GM19239 (cell line): ENCODE results near the gene UCN3.

Source experiments
- DNase-seq: peaks from one replicate; pipeline ENCODE4 v3.0.0; 2011; ENCODE audit warnings: low spot score; ENCODE audit not compliant: insufficient read length
- FAIRE-seq: peaks from 2 replicates; lab custom pipeline; 2011; peaks lifted over from hg19 to GRCh38; lab: Jason Lieb, UNC

UCN3 gene

GRCh38 chr10:5364890-5365338 is at the start of gene UCN3:
TSS of gene UCN3 (plus strand) at chr10:5364966. CDS start at chr10:5373721, 8,755 bp downstream.
- DNase-seq (no peak), FAIRE-seq (no peak)

GRCh38 chr10:5317547-5318107 is 47.1 kb upstream of the UCN3 start:
- no peak for DNase-seq
- no peak for FAIRE-seq

- DNase-seq (no peak), FAIRE-seq (no peak)
Measured at GRCh38 chr10:5318148-5318547, 46.6 kb upstream of the UCN3 start.

GRCh38 chr10:5319863-5320262 is 44.9 kb upstream of the UCN3 start:
- DNase-seq (no peak), FAIRE-seq (no peak)

GRCh38 chr10:5321273-5321672 is 43.5 kb upstream of the UCN3 start:
- no peak for DNase-seq
- FAIRE-seq = no peak

GRCh38 chr10:5323446-5323845 is 41.3 kb upstream of the UCN3 start:
- no peak for FAIRE-seq
- DNase-seq = no peak

GRCh38 chr10:5325076-5325475 is 39.7 kb upstream of the UCN3 start:
- FAIRE-seq (no peak), DNase-seq (no peak)

GRCh38 chr10:5334196-5334880 is 30.4 kb upstream of the UCN3 start:
- DNase-seq = no peak

GRCh38 chr10:5338010-5338409 is 26.8 kb upstream of the UCN3 start:
- no peak for FAIRE-seq

More at GRCh38 chr10:5334196-5334880, 30.4 kb upstream of the UCN3 start:
- no peak for FAIRE-seq

GRCh38 chr10:5343092-5343491 is 21.7 kb upstream of the UCN3 start:
- no peak for FAIRE-seq
- no peak for DNase-seq

More at GRCh38 chr10:5338010-5338409, 26.8 kb upstream of the UCN3 start:
- DNase-seq = no peak

- no peak for DNase-seq
- FAIRE-seq = no peak
Measured at GRCh38 chr10:5343561-5343960, 21.2 kb upstream of the UCN3 start.

GRCh38 chr10:5343979-5344378 is 20.8 kb upstream of the UCN3 start:
- DNase-seq = no peak

GRCh38 chr10:5344746-5345145 is 20.0 kb upstream of the UCN3 start:
- DNase-seq (no peak), FAIRE-seq (no peak)

More at GRCh38 chr10:5343979-5344378, 20.8 kb upstream of the UCN3 start:
- no peak for FAIRE-seq

GRCh38 chr10:5346881-5347280 is 17.9 kb upstream of the UCN3 start:
- no peak for FAIRE-seq
- no peak for DNase-seq

GRCh38 chr10:5349362-5349761 is 15.4 kb upstream of the UCN3 start:
- FAIRE-seq = no peak
- DNase-seq = no peak

- no peak for FAIRE-seq
- DNase-seq = no peak
Measured at GRCh38 chr10:5354068-5354467, 10.7 kb upstream of the UCN3 start.

- DNase-seq = no peak
- no peak for FAIRE-seq
Measured at GRCh38 chr10:5355594-5356301, 9.0 kb upstream of the UCN3 start.

GRCh38 chr10:5356302-5356763 is 8.4 kb upstream of the UCN3 start:
- DNase-seq (no peak), FAIRE-seq (no peak)

GRCh38 chr10:5360318-5360915 is 4.3 kb upstream of the UCN3 start:
- DNase-seq = no peak

GRCh38 chr10:5361966-5362365 is 2.8 kb upstream of the UCN3 start:
- FAIRE-seq = no peak

More at GRCh38 chr10:5360318-5360915, 4.3 kb upstream of the UCN3 start:
- FAIRE-seq = no peak

GRCh38 chr10:5362873-5363272 is 1.9 kb upstream of the UCN3 start:
- DNase-seq = no peak
- no peak for FAIRE-seq

More at GRCh38 chr10:5361966-5362365, 2.8 kb upstream of the UCN3 start:
- no peak for DNase-seq
